GM23248 (cell line): Measurements from ENCODE around the gene S100A7A.

ENCODE experiments used
- EZH2 ChIP-seq: fragments of 200-600 bp; sonication (generic); IDR thresholded peaks from 2 replicates; pipeline ENCODE4 v1.6.1; 2018; ENCODE audit warnings: antibody characterized with exemption, mild to moderate bottlenecking; ENCODE audit not compliant: insufficient read depth, poor library complexity, severe bottlenecking
- EZH2phosphoT487 ChIP-seq: fragments of 200-600 bp; sonication (generic); IDR thresholded peaks from 2 replicates; pipeline ENCODE4 v1.6.1; 2018; ENCODE audit warnings: antibody characterized with exemption, moderate library complexity, mild to moderate bottlenecking, low read depth; ENCODE audit not compliant: insufficient read depth

GRCh38 chr1:153447498-153448170 is 31.3 kb downstream of the S100A7A start:
- TF ChIP-seq EZH2 = no peak
- no peak for TF ChIP-seq EZH2phosphoT487
